GM19328 (cell line): Measurements from ENCODE around the gene PCDH15.

Experiments
- ATAC-seq: cut with Tn5 transposase; IDR thresholded peaks from one replicate; pipeline ENCODE4 v1.9.1; 2021; ENCODE audit warnings: mild to moderate bottlenecking, moderate library complexity; ENCODE audit not compliant: unreplicated experiment

Gene PCDH15

DNA sequence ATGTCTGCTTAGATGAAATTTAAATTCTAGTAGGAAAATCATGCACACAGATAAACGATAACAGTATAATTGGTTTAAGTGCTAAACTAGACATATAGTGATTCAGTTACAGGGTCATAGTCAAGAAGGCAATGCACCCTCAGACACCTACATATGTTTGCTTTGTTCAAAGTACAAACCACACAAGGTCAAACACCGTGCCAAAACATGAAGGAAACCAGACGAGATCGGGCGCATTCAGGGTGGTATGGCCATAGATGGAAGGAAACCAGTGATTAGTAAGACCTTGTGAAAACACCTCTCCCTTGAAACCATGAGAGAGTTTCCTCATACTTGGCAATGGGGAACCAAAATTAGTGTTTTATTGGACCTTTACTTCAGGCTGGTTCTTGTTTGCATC, 906.9 kb downstream of the PCDH15 start:
- ATAC-seq: no peak

DNA sequence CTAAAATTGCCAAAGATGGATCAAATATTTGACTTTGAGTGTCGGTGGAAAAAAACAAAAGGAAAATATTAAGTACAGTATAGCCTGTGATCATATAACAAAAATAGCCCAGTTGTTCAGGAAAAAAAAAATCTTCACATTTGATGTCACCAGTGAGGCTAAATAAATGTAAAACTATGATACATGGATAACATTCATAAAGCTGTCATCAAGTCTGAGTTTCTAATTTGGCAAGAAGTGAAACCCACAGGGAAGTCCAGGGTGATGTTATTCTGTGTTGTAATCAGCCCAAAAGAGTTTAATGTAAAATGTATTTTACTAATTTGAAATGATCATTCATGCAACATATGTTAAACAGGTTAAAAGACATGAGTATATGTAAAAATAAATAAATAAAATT, 908.0 kb downstream of the PCDH15 start:
- ATAC-seq: no peak

DNA sequence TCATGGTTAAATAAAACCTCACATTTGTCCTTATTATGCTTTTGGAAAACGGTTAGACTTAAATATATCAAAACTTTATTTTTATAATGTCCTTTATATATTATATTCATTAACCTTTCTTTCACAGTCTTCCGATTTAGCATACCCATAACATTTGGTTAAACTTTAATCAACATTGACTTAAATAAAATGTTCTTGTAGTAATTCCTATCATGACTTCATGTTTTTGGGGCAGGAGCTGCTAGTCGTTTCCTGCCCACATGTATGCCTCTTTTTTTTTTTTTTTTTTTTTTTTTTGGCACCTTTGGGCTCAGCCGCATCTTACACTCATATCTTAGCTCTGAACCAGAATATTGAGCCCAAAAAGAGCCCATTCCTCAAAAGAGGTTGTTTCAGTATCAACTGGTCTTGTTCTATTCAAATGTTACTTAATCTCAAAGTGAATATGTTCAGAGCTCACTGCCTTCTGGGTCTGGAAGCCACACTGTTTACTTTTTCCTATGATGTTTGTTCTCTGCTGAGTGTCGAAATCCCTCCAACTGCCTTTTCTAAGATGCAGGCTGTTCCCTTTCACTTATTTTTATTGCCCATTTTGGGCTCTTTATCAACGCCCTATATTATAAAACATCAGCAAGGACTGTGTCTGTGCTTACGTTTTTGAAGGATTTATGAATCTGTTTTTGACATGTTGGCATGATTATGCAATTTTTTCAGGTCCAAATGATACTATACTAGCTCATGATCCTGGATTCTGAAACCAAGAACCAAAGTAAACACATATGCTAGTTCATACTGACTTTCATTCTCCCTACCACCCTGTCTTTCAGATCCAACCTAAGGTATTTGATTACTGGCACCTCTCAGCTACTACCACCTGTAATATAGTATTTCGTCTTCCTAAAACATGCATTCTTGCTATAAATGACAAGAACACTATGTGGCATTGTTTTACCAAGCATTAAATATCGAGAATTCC, 914.4 kb downstream of the PCDH15 start:
- ATAC-seq: no peak

DNA sequence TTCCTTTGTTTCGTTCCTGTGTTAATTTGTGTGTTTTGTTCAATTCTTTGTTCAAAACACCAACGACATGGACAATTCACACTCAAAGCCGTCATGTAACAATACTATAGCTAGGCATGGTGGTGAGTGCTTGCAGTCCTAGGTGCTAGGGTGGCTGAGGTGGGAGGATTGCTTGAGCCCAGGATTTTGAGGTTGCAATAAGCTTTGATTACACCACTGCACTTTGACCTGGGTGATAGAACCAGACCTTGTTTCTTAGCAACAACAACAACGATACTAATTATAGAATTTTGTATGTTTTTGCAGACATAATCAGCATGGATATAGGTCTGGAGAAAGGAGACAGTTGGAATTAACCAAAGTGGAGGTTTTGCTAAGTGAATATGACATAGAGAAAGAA, 936.2 kb downstream of the PCDH15 start:
- ATAC-seq: no peak

DNA sequence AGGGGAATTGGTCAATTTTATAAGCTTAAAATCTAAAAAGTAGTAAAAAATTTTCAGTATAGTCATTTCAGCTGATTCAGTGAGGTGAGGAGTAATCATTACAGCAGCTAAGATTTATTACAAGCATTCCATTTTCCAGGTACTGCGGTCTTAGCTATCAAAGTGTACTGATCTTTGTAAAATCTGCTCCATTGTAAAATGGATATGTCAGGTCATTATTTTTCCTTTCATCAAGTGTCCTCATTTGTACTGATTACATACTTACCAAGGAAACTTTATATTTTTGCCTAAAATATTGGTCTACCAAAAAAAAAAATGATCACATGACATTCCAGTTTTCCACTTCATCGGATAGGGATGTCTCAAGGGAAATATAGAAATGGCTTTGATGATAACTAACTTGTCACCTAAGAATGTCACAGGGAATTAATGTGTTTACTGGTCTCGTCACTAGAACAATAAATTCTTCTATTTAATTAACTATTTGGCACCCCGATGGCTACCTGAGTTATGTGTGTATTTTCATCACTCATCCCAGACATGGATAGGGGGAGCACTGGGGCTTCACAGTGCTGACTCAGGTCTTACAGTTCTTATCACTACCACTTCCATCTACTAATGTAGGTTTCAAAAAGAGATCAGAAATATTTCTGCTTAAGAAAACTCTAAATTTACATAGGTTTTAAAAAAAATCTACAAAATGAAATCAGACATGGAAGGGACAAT, 948.4 kb downstream of the PCDH15 start:
- no peak for ATAC-seq

DNA sequence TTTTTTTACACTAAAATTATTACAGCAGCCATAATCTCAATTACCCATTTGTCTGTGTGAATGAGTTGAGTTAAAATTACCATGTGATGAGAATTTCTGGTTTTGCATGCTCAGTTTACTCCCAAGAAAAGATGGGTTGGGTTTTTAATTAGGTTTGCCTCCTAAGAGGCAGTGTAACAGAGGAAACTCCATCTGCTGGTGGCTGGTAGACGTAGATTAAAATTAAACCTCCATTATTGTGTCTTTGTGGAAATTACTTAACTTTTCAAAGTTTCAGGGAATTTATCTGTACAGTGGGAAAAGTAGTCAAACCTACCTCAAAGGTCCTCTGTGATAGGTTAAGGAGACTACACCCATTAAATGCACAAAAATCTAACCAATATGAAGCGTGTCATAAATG, 954.2 kb downstream of the PCDH15 start:
- no peak for ATAC-seq

DNA sequence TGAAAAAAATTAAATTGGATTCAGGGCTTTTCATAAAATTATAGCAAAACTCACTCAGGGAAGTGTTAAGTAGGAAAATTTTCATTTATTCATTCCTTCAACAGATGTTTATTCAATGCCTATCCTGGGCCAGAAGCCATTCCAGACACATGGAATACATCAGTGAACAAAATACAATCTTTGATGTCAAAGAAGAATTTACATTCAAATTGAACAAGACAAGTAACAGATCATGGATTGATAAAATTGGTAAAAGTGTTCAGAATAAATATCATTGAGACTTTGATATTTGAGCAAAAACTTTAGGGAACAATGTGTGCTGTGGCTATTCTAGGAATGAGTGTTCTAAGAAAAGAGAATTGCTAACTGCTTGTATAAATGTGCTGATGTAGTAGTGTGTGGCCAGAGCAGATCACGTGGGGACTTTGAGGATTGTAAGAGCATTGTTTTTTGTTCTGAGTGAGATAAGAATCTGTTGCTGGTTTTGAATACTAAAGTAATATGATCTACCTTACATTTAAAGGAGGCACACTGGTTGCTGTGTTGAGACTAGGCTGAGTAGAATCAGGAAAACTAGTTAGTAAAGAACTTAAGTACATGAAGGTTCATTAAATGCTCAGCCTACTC, 957.2 kb downstream of the PCDH15 start:
- no peak for ATAC-seq

DNA sequence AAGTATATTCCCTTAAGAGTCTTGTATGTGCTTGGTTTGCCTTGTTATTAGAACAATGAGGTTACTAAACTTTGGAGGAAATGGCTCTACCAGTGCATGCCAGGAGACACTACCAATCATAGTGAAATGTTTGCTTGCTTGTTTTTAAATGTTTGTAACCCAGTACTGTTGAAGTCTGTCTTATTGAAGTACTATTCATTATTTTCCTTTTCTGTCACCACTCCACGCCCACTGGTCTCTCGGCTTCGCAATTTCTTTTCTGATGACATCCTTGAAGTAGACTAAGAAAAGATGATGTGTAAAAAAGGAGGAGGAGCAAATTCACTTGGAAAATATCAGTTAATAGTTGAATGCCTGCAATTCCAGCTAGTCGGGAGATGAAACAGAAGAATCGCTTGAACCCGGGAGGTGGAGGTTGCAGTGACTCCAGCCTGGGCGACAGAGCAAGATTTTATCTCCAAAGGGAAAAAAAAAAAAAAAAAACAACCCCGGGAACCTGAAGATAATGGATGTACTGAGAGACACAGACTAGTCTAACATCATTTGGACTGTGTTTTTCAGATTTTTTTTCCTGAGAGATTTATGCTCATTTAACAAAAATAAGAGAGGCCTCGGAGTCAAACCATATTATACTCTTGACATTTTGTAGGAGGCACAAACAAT, 959.4 kb downstream of the PCDH15 start:
- no peak for ATAC-seq

DNA sequence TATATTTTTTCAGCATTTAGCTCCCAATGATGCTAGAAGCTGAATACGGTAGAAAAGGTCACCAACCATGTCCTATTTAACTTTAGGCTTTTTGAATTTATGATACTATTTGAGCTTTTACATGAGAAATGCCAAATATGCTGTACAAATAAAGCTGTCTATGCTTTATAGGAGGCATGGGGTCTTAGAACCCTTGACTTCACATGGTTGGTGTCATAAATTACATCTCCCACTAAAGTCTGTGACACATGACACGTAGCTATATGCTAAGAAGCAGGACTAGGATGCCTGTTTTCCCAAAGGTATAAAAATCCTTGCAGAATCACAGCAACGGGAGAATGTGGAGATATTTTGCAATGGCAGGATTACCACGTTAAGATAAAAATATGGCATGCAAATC, 960.4 kb downstream of the PCDH15 start:
- no peak for ATAC-seq

DNA sequence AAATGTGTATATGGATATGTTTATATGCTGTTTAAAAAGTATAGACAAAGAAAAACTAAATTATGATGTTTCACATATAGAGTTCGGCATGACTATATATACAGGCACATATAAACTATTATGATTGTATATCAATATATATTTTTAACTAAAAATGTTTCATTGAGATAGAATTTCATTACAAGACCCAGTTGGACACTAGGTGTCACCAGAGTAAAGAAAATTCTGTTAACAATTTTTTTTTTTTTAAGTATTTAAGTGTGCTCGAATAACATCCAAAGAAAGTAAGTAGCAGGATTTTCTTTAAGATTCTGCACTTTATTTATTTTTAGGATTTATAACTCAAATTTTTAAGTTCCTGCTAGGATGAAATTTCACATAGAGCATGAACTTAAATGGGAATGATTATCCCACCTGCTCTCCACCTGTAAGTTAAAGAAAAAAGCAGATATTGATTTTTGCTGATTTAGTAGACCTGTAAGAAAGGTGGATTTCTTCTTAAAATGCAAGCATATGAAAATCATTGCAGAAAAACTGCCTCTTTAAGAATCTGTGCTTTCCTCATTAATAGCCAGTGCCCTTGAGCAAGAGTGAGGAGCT, 961.5 kb downstream of the PCDH15 start:
- no peak for ATAC-seq

DNA sequence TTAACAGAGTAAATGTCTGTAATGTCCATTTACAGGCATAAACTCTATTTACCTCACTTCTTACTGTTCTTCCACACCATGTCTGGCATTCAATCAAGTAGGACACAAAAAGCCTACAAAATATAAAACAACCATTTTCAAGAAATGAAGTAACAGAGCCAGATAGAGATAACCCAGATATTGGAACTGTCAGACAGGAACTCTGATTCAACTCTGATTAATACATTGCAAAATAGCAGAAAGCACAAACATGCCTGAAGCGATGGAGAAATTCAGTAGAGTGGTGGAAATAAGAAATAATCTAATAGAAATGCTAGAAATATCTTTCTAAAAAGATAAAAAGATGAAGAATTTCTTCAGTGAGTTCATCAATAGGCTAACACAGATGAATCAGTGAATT, 964.4 kb downstream of the PCDH15 start:
- ATAC-seq: no peak

DNA sequence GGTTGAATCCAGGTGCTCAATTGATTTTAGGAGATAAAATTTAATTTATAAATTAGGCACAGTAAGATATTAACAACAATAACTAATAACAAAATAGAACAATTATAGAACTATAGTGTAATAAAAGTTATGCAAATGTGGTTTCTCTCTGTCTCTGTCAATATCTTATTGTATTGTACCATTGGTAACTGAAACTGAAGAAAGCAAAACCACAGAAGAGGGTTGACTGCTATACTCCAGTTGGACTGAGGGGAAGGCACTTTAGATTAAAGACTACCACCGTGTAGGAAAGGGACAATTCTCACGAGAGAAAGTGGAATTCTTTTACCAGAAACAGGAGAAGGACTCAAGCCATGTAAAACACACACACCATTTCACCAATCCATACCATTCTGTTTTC, 967.1 kb downstream of the PCDH15 start:
- no peak for ATAC-seq

DNA sequence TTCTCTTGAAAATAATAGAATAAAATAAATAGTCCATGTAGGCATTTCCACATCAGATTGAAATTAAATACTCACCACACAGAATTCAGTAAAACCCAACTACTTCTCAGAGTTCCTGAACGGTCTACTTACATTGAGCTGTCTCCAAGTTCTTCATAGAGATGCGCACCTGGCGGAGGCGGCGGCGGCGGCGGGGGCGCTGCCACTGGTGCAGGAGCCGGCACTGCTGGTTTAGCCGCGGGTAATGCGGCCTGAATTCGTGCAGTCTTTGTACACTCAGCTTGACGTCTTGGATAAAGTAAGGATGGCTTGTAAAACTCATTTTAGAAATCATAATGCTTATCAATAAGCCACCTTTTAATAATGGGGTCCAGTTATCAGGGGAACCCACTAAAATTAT, 973.8 kb downstream of the PCDH15 start:
- no peak for ATAC-seq

DNA sequence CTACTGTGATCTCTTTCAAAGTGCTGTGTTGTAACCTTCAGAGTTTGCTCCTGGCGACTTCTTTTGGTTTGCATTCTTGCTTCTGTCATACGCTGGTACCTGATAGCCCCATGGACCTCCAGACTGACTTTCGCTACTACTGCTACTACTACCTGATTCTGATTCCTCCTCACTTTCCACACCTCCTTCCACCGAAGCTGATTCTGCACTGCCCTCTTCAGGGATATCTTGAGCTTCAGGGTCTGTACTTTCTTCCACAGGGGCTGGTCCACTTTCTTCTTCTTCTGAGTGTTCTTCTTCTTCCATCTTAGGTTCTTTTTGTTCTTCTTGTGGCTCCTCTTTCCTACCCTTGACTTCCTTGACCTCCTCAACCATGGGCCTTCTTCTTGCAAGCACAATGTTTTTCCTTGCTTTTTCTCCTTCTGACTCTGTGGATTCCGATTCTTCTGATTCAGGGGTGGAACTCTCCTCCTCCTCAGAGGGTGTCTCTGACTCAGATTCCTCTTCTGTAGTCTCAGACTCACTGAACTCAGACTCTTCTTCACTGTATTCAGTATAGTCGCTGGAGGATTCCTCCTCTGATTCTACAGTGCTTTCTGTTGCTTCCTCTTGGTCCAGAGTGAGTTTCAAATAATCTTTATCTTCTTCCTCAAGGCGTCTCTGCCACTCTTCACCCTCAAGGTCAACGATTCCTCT, 992.2 kb downstream of the PCDH15 start:
- ATAC-seq: no peak

DNA sequence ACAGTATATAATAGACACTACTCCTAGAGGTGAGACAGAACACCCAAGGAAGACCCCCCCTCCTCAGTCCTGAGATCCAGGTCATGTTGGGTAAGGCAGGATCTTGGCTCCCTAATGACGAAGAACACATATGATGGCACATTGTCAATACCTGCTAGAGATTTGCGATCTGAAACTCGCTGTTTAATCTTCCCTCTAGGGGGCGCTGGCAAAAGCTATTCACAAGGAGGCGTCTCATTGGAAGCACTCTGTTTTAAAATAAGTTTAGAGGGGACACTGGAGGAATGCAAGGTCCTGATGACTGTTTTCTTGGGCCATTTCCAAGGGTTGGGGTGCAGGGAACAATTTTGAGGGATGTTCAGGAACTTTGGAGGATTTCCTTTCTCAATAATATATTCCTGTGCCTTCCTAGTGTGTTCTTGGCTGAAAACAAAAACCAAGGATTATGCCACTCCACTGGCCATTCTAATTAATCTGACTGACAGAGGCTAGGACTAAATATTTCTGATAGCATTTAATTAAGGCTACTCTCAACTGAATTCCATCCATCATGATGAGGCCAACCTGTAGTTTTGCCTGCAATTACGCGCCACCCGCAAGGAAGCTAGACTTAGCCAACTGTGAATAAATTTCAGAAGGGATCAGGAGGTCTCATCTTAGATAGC, 1014.7 kb downstream of the PCDH15 start:
- no peak for ATAC-seq

DNA sequence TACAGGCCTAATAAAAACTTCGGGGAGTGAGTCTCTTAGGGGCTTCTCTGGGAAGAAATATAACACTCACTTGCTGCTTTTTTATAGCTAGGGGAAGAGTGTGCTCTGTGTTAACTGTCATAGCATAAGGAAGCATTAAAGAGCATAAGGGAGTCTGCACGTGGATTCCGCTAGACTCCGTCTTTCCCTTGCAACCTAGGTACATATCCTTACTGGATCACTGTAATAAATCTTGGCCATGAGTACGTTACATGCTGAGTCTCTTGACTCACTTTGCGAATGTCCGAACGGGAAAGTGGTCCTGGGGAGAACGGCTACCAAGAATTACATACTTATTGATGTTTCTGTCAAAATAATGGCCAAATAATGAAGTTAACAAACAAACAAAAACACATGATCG, 1029.3 kb downstream of the PCDH15 start:
- no peak for ATAC-seq

DNA sequence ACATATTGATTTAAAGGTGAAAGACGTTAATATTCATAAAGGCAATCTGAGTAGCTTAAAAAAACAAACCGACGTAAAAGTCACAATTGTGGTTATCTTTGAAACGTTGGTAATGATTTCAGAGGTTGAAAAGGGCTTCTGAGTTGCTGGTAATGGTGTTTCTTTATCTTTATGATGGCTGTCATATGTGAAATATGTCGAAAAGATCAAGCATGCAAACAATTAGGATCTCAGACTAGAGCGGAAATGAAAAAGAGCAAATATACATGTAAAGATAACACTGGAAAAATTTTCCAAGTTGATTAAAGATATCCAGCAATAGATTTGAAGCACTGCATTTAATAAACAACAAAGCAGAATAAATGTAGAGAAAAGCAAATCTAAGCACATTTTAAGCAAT, 1030.1 kb downstream of the PCDH15 start:
- no peak for ATAC-seq

DNA sequence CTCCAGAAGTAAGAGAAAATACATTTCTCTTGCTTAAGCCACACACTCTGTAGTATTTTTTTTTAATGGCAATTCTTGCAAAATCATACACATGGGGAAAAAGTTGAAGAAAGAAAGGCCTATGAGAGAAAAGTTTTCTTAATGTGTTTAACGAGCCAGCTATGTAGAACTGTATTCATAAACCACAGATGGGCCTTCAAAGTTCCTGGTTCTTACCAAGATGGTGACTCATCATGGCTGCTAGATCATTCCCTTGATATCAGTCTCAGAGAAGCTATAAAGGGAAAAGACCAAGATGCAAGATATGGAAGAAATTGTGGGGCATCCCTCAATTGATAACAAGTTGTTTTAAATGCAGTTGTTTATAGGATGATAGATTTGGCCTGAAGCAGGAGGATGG, 1035.7 kb downstream of the PCDH15 start:
- no peak for ATAC-seq

DNA sequence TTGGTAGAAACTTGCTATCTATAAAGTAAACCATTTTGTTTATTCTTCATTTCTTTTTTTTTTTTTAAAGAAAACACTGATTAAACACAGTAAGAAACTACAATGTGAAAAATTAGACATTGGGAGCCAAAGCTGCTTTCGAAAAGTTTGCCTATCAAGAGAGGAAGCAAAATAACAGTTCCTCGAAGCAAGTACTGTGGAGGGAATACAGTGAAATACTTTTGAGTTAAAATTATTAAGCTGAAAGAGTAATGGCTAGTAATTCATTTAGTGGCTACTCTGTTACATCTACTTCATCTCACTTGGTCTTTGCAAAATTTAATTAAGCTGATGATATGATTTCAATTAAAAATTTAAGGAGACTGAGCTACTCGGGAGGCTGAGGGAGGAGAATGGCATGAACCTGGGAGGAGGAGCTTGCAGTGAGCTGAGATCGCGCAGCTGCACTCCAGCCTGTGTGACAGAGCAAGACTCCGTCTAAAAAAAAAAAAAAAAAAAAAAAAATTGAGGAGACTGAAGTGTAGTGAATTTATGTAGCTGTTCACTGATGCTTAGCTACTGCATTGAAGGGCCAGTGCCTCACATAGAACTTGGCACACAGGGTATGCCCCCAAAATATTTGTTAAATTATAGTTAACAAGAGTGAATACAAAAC, 1046.3 kb downstream of the PCDH15 start:
- no peak for ATAC-seq
